B cell (primary cell): ENCODE results near the gene EGFL8.

Experiments
- EZH2 ChIP-seq: IDR thresholded peaks from 2 replicates; pipeline ENCODE4 v1.6.1; 2012; ENCODE audit warnings: borderline replicate concordance, low read depth, mild to moderate bottlenecking, moderate library complexity, low read length; ENCODE audit not compliant: insufficient read depth, poor library complexity, severe bottlenecking
- TF ChIP-seq, protein P1 (sequence below): fragments of 200-600 bp; IDR thresholded peaks from one replicate; pipeline ENCODE4 v1.8.0; 2022; ENCODE audit warnings: antibody characterized with exemption, mild to moderate bottlenecking

DNA sequence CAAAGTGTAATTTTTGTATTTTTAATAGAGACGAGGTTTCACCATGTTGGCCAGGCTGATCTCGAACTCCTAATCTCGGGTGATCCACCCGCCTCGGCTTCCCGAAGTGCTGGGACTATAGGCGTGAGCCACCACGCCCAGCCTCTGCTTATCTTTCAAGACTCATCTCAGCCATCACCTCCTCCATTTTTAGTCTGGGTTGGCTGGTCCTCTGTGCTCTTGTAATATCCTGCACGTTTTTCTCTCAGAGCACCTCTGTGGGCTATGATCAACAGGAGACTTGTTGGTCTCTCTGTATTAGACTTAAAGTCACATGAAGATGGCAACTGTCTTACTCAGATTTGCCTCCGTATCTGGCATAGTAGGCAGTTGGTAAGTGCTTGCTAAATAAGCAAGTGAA lies 51.9 kb downstream of the EGFL8 start:
- TF ChIP-seq, protein P1, sequence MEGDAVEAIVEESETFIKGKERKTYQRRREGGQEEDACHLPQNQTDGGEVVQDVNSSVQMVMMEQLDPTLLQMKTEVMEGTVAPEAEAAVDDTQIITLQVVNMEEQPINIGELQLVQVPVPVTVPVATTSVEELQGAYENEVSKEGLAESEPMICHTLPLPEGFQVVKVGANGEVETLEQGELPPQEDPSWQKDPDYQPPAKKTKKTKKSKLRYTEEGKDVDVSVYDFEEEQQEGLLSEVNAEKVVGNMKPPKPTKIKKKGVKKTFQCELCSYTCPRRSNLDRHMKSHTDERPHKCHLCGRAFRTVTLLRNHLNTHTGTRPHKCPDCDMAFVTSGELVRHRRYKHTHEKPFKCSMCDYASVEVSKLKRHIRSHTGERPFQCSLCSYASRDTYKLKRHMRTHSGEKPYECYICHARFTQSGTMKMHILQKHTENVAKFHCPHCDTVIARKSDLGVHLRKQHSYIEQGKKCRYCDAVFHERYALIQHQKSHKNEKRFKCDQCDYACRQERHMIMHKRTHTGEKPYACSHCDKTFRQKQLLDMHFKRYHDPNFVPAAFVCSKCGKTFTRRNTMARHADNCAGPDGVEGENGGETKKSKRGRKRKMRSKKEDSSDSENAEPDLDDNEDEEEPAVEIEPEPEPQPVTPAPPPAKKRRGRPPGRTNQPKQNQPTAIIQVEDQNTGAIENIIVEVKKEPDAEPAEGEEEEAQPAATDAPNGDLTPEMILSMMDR = no peak
- TF ChIP-seq EZH2 = no peak
